IPS-NIHi7 (cell line): ENCODE data around the gene HES5.

Source experiments
- DNase-seq: peaks from one replicate; pipeline ENCODE4 v3.0.0; 2012; ENCODE audit warnings: mixed read lengths; ENCODE audit errors: extremely low spot score

Gene HES5

GRCh38 chr1:2479186-2479585 lies 50.9 kb downstream of the HES5 start:
- no peak for DNase-seq
